ENCODE measurements around the gene ANHX. TPM values are rescaled to one million over a fixed set of nuclear protein-coding genes. Genes with fewer than 3 reads are reported as not detected.

Gene ANHX
- total and polyA plus RNA-seq, 4 donors = not detected

DNA sequence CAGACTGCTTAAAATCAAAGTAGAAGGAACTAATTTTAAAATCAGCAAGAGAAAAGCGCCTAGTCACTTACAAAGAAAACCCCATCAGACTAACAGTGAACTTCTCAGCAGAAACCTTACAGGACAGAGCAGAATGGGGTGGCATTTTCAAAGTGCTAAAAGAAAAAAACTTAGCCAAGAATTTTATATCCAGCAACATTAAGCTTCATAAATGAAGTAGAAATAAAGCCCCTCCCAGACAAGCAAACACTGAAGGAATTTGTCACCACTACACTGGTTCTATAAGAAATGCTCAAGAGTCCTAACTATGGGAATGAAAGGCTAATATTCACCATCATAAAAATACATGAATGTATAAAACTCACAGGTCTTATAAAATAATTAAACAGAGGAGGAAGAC, 60.8 kb downstream of the ANHX start:
- no peak overlapping the region for H3K4me3 ChIP-seq
- 71 to 80% methylated on average over 1 of the region's 1 CpG for WGBS, 2 donors
- no peak for ATAC-seq (ENCODE audit: insufficient read depth, low FRiP score)

DNA sequence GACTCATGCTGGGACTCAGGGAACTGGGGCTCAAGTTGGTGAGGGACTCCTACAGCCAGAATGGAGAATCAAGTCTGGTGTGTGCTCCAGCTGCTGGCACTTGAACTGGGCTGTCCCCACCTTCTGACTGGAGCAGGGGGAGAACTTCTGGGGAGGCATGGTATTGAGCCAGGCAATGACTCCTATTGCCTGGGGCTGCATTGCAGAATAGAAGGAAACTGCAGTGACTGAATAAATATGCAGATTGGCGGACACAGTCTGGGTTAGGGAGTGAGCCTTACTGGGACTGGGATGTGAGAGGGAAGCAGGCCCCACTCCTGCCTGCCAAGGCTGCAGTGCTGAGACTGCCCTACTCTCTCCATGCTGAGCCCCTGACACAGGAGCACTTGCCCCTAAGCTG, 63.2 kb downstream of the ANHX start:
- TF ChIP-seq, protein P1, sequence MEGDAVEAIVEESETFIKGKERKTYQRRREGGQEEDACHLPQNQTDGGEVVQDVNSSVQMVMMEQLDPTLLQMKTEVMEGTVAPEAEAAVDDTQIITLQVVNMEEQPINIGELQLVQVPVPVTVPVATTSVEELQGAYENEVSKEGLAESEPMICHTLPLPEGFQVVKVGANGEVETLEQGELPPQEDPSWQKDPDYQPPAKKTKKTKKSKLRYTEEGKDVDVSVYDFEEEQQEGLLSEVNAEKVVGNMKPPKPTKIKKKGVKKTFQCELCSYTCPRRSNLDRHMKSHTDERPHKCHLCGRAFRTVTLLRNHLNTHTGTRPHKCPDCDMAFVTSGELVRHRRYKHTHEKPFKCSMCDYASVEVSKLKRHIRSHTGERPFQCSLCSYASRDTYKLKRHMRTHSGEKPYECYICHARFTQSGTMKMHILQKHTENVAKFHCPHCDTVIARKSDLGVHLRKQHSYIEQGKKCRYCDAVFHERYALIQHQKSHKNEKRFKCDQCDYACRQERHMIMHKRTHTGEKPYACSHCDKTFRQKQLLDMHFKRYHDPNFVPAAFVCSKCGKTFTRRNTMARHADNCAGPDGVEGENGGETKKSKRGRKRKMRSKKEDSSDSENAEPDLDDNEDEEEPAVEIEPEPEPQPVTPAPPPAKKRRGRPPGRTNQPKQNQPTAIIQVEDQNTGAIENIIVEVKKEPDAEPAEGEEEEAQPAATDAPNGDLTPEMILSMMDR (IDR thresholded peaks at IDR 0.05; ENCODE audit: control extremely low read depth, extremely low read depth) = no peak
- ATAC-seq (ENCODE audit: insufficient read depth, low FRiP score) = no peak
- H3K4me1 ChIP-seq (ENCODE audit: control insufficient read depth in 5 of 5, insufficient read depth in 5 of 5, low read length in 5 of 5) = no peaks in the 10 kb centered on the region
- peaks cover 0 to 31% (median 18%) of the 10 kb centered on the region in 4 donors for H3K9me3 ChIP-seq (ENCODE audit: control insufficient read depth in 4 of 4, insufficient read depth in 3 of 4, low read length in 3 of 4)
- H3K4me3 ChIP-seq = no peak overlapping the region
- no peak overlapping the region for H3K9ac ChIP-seq (ENCODE audit: insufficient read depth in 1 of 2, low read length in 2 of 2)
- H3K27me3 ChIP-seq (ENCODE audit: control insufficient read depth in 3 of 3, insufficient read depth in 3 of 3, low read length in 2 of 3) = no peaks in the 10 kb centered on the region
- H3K27ac ChIP-seq (ENCODE audit: low read depth in 1 of 2, low read length in 1 of 2) = no peak overlapping the region
- 88 to 100% methylated on average over 1 of the region's 1 CpG for WGBS, 2 donors
- no peak for DNase-seq
- H3K36me3 ChIP-seq (ENCODE audit: control insufficient read depth in 4 of 4, insufficient read depth in 4 of 4, low read length in 4 of 4) = no peaks in the 10 kb centered on the region

More for the DNA sequence above, 60.8 kb downstream of the ANHX start:
- Histone ChIP-seq H3K27ac (ENCODE audit: low read depth in 1 of 2, low read length in 1 of 2) (no peak overlapping the region), H3K36me3 (ENCODE audit: control insufficient read depth in 4 of 4, insufficient read depth in 4 of 4, low read length in 4 of 4) (no peaks in the 10 kb centered on the region), H3K27me3 (ENCODE audit: control insufficient read depth in 3 of 3, insufficient read depth in 3 of 3, low read length in 2 of 3) (no peaks in the 10 kb centered on the region), H3K4me1 (ENCODE audit: control insufficient read depth in 5 of 5, insufficient read depth in 5 of 5, low read length in 5 of 5) (no peaks in the 10 kb centered on the region), H3K9ac (ENCODE audit: insufficient read depth in 1 of 2, low read length in 2 of 2) (no peak overlapping the region), H3K9me3 (ENCODE audit: control insufficient read depth in 4 of 4, insufficient read depth in 3 of 4, low read length in 3 of 4) (peaks cover 0 to 32% (median 17%) of the 10 kb centered on the region in 4 donors)
- no peak for DNase-seq
- TF ChIP-seq, protein P1 (IDR thresholded peaks at IDR 0.05; ENCODE audit: control extremely low read depth, extremely low read depth) = no peak

Small RNAs within 50 kb of the gene (small RNA-seq; reads per million reads assigned to genes)
- not detected for gene RF00019 (ENCODE audit: low replicate concordance)
- not detected for gene RNU6-717P (ENCODE audit: low replicate concordance)

Other genes starting within 250 kb of the ANHX start
- gene ZNF26, start 249.5 kb downstream of the ANHX start, total RNA-seq = 10 to 100 TPM; 15.5 to 26.7 TPM
- 1 to 10 TPM; 5.0 to 6.4 TPM for gene ZNF26, start 249.5 kb downstream of the ANHX start, polyA plus RNA-seq
- 10 to 100 TPM; 16.8 to 52.2 TPM for gene ZNF84, start 198.4 kb downstream of the ANHX start, total RNA-seq
- 1 to 10 TPM; 5.1 to 9.3 TPM for gene ZNF84, start 198.4 kb downstream of the ANHX start, polyA plus RNA-seq
- 10 to 100 TPM; 14.4 to 57.7 TPM for gene ZNF140, start 155.0 kb downstream of the ANHX start, total RNA-seq
- gene ZNF140, start 155.0 kb downstream of the ANHX start, polyA plus RNA-seq = 10 to 100 TPM; 11.4 to 14.0 TPM
- 1 to 10 TPM; 1.3 to 6.2 TPM for gene ZNF891, start 105.6 kb downstream of the ANHX start, total RNA-seq
- under 1 TPM; 0.26 to 0.93 TPM for gene ZNF891, start 105.6 kb downstream of the ANHX start, polyA plus RNA-seq
- gene ZNF10, start 105.2 kb downstream of the ANHX start, total RNA-seq = 10 to 100 TPM in 1 of 2 donors, 1 to 10 TPM in 1; 7.0 to 26.2 TPM
- gene ZNF10, start 105.2 kb downstream of the ANHX start, polyA plus RNA-seq = 1 to 10 TPM; 3.2 to 6.7 TPM
- gene ZNF268, start 54.4 kb downstream of the ANHX start, total RNA-seq = 10 to 100 TPM; 20.5 to 33.8 TPM
- gene ZNF268, start 54.4 kb downstream of the ANHX start, polyA plus RNA-seq = 1 to 10 TPM; 3.3 to 7.9 TPM

All from lung (tissue), 13 donors.